ENCODE data around the gene DZIP1.
A peak's percentile ranks its signal among the peaks of the same experiment; 100 is the strongest.
"Not testable (repeated sequence)": the region's sequence is repeated elsewhere in the genome, so short reads cannot be mapped to it uniquely, and the experiment has no call there.

Gene DZIP1, protein sequence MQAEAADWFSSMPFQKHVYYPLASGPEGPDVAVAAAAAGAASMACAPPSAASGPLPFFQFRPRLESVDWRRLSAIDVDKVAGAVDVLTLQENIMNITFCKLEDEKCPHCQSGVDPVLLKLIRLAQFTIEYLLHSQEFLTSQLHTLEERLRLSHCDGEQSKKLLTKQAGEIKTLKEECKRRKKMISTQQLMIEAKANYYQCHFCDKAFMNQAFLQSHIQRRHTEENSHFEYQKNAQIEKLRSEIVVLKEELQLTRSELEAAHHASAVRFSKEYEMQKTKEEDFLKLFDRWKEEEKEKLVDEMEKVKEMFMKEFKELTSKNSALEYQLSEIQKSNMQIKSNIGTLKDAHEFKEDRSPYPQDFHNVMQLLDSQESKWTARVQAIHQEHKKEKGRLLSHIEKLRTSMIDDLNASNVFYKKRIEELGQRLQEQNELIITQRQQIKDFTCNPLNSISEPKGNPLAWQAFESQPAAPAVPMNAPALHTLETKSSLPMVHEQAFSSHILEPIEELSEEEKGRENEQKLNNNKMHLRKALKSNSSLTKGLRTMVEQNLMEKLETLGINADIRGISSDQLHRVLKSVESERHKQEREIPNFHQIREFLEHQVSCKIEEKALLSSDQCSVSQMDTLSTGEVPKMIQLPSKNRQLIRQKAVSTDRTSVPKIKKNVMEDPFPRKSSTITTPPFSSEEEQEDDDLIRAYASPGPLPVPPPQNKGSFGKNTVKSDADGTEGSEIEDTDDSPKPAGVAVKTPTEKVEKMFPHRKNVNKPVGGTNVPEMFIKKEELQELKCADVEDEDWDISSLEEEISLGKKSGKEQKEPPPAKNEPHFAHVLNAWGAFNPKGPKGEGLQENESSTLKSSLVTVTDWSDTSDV

GRCh38 chr13:95644601-95645052 lies at the start of gene DZIP1:
Gene DZIP1, minus strand, starts transcription at chr13:95644706. Its CDS starts 2,677 bp downstream, at chr13:95642029.
- TF ChIP-seq CTCF (IDR thresholded peaks at IDR 0.05; ENCODE audit: control insufficient read depth, insufficient read depth, low read depth, low read length, missing control alignments), result no peak
- peak; percentile 41 for DNase-seq (ENCODE audit: low read depth)
- peak within 1 kb of the TSS; percentile 50 for H3K4me3 ChIP-seq (ENCODE audit: control insufficient read depth, low read depth, low read length)

GRCh38 chr13:95690986-95691385 lies 46.5 kb upstream of the DZIP1 start:
- H3K4me3 ChIP-seq (ENCODE audit: control insufficient read depth, low read depth, low read length), result not testable (repeated sequence)

GRCh38 chr13:95689582-95689926 lies 45.0 kb upstream of the DZIP1 start:
- DNase-seq (ENCODE audit: low read depth), result no peak
- TF ChIP-seq CTCF (IDR thresholded peaks at IDR 0.05; ENCODE audit: control insufficient read depth, insufficient read depth, low read depth, low read length, missing control alignments), result no peak
- no peak overlapping the region for H3K4me3 ChIP-seq (ENCODE audit: control insufficient read depth, low read depth, low read length)

More at GRCh38 chr13:95690986-95691385, 46.5 kb upstream of the DZIP1 start:
- DNase-seq (ENCODE audit: low read depth), result not testable (repeated sequence)

GRCh38 chr13:95684960-95685359 lies 40.5 kb upstream of the DZIP1 start:
- not testable (repeated sequence) for H3K4me3 ChIP-seq (ENCODE audit: control insufficient read depth, low read depth, low read length); DNase-seq (ENCODE audit: low read depth)

DNA sequence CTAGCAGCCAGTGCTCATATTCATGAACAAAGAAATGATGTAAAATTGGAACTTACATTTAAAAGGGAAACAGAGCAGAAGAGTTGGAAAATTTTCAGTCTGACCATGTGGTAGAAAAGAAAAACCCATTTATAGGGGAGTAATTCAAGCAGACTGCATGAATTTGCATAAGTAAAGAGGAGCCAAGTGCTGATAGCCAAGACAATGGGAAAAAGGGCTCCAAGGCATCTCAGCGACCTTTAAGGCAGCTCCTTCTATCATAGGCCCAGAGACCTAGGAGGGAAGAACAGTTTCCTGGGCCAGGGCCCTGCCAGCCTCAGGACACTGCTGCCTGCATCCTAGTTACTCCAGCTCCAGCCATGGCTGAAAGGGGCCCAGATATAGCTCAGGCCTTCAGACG lies 39.9 kb upstream of the DZIP1 start:
- no peak for DNase-seq (ENCODE audit: low read depth)
- no peak overlapping the region for H3K4me3 ChIP-seq (ENCODE audit: control insufficient read depth, low read depth, low read length)
- no peak for TF ChIP-seq CTCF (IDR thresholded peaks at IDR 0.05; ENCODE audit: control insufficient read depth, insufficient read depth, low read depth, low read length, missing control alignments)

DNA sequence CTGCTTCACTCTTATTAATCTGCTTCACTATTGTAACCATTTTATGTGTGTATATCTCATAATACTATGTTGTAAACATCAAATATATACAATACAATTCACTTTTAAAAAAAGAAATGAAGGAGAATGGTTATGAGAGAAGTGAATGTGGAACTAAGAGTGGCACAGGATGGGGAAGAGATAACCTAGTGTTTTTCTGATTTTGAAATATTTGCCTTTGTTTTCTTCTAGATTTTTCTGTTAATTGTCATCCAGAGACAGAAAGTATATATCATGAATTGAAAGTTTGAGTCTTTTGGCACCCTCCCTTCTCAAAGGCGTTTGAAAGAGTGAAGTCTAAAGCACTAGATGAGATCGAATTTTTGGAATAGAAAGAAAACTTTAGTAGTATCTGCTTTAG lies 35.2 kb upstream of the DZIP1 start:
- H3K4me3 ChIP-seq (ENCODE audit: control insufficient read depth, low read depth, low read length), result no peak overlapping the region
- no peak for DNase-seq (ENCODE audit: low read depth)
- TF ChIP-seq CTCF (IDR thresholded peaks at IDR 0.05; ENCODE audit: control insufficient read depth, insufficient read depth, low read depth, low read length, missing control alignments), result no peak

DNA sequence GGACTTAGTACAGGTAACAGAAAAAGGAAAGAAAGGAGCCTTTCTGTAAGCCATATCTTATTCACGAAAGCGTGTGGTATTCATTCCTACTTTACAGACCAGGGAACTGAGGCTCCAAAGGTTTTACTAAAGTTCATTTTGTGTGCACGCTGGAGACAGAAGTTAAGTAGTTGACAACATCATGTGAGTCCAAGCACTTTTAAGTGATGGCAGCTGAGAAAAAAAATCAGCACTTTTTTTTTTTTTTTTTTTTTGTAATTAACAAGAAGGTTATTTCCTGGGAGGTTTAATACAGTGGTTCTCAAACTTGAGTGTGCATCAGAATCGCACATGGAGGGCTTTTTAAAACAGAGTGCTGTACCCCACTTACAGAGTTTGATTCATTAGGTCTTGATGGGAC lies 34.5 kb upstream of the DZIP1 start:
- DNase-seq (ENCODE audit: low read depth), result no peak
- no peak overlapping the region; the same call in 1 of the 2 replicates for H3K4me3 ChIP-seq (ENCODE audit: control insufficient read depth, low read depth, low read length)
- TF ChIP-seq CTCF (IDR thresholded peaks at IDR 0.05; ENCODE audit: control insufficient read depth, insufficient read depth, low read depth, low read length, missing control alignments), result no peak
